Keratinocyte (primary cell): ENCODE data around the gene MLF1. TPM values are rescaled to one million over a fixed set of nuclear protein-coding genes. Genes with fewer than 3 reads are reported as not detected.

Experiments used
- DNase-seq: peaks from one replicate; pipeline ENCODE4 v3.0.0-alpha.2; 2011; ENCODE audit warnings: low read depth, missing footprints, low spot score
- FAIRE-seq: peaks from 2 replicates; lab custom pipeline; 2011; peaks lifted over from hg19 to GRCh38; lab: Jason Lieb, UNC
- H2AFZ ChIP-seq: 2 replicates; pipeline ENCODE4 v1.6.0; 2012; ENCODE audit warnings: low read length, control low read depth, inconsistent platforms; ENCODE audit not compliant: control insufficient read depth
- H3K27ac ChIP-seq: 2 replicates; pipeline ENCODE4 v1.5.1; 2011; ENCODE audit warnings: low read length; ENCODE audit not compliant: control insufficient read depth, insufficient read depth
- H3K27me3 ChIP-seq: 3 replicates; pipeline ENCODE4 v1.6.0; 2011; ENCODE audit warnings: low read length; ENCODE audit not compliant: control insufficient read depth, insufficient read depth; ENCODE audit errors: extremely low read depth
- H3K36me3 ChIP-seq, 2 experiments: 2 replicates in 1 of 2; 3 replicates in 1 of 2; pipeline ENCODE4 v1.5.1; 2011; ENCODE audit warnings: low read length in 2 of 2, mild to moderate bottlenecking in 1 of 2; ENCODE audit not compliant: control insufficient read depth in 2 of 2, insufficient read depth in 2 of 2; ENCODE audit errors: extremely low read depth in 1 of 2
- H3K4me1 ChIP-seq: 3 replicates; pipeline ENCODE4 v1.5.1; 2011; ENCODE audit warnings: low read length; ENCODE audit not compliant: control insufficient read depth, insufficient read depth; ENCODE audit errors: extremely low read depth
- H3K4me2 ChIP-seq: 3 replicates; pipeline ENCODE4 v1.6.0; 2011; ENCODE audit warnings: low read depth, low read length; ENCODE audit not compliant: control insufficient read depth, insufficient read depth; ENCODE audit errors: extremely low read depth
- H3K4me3 ChIP-seq, 3 experiments: fragments of 200-600 bp in 1 of 3; sonication (generic) in 1 of 3; 2 replicates in 2 of 3; 3 replicates in 1 of 3; pipeline ENCODE4 v1.5.1; 2011 to 2016; ENCODE audit warnings: low read length in 3 of 3, mild to moderate bottlenecking in 3 of 3, control low read depth in 2 of 3, inconsistent platforms in 1 of 3, low read depth in 1 of 3, mixed read lengths in 1 of 3, mixed run types in 1 of 3, moderate library complexity in 1 of 3; ENCODE audit not compliant: control insufficient read depth in 2 of 3, insufficient read depth in 2 of 3; ENCODE audit errors: extremely low read depth in 1 of 3
- H3K79me2 ChIP-seq: 2 replicates; pipeline ENCODE4 v1.6.0; 2012; ENCODE audit warnings: low read length; ENCODE audit not compliant: control insufficient read depth, insufficient read depth
- H3K9ac ChIP-seq: 3 replicates; pipeline ENCODE4 v1.6.0; 2011; ENCODE audit warnings: low read length; ENCODE audit not compliant: control insufficient read depth, insufficient read depth; ENCODE audit errors: extremely low read depth
- H3K9me1 ChIP-seq: 3 replicates; pipeline ENCODE4 v1.6.0; 2011; ENCODE audit warnings: low read length; ENCODE audit not compliant: control insufficient read depth, insufficient read depth; ENCODE audit errors: extremely low read depth
- H3K9me3 ChIP-seq: 2 replicates; pipeline ENCODE4 v1.5.1; 2012; ENCODE audit warnings: low read depth, low read length; ENCODE audit not compliant: control insufficient read depth
- H4K20me1 ChIP-seq: 3 replicates; pipeline ENCODE4 v1.6.0; 2011; ENCODE audit warnings: low read length; ENCODE audit not compliant: control insufficient read depth, insufficient read depth; ENCODE audit errors: extremely low read depth
- EZH2 ChIP-seq: IDR thresholded peaks from one replicate; pipeline ENCODE4 v1.6.1; 2012; ENCODE audit warnings: inconsistent platforms, mild to moderate bottlenecking, low read length, moderate library complexity
- dilution Hi-C: fragments of 300-500 bp; cut with MboI; formaldehyde crosslinking; loops from one replicate; pipeline ENCODE4 v1.7.0; 2020; ENCODE audit warnings: low sequenced_read_pairs; ENCODE audit not compliant: extremely low pct_ligation_motif_present
- polyA plus RNA-seq, 5 experiments: library from polyadenylated mRNA; depleted of rRNA in 3 of 5; stranded (reverse) in 3 of 5; stranded (forward) in 1 of 5; unstranded in 1 of 5; fragments of >200 nt; gene quantifications; 1 replicate in 1 of 5; 2 replicates in 3 of 5; 3 replicates in 1 of 5; pipeline versions ENCODE4 v1.2.1 to v1.2.3, GENCODE V29; 2011 to 2012; ENCODE audit warnings: missing spikeins in 2 of 5, low read depth in 1 of 5, low replicate concordance in 1 of 5
- TF ChIP-seq, protein P1 (sequence below), 3 experiments: IDR thresholded peaks in 1 of 3; conservative IDR thresholded peaks in 1 of 3; optimal IDR thresholded peaks in 1 of 3; 2 replicates in 2 of 3; 3 replicates in 1 of 3; pipeline versions ENCODE3 to v1.5.1; 2011; ENCODE audit warnings: low read length in 3 of 3, mild to moderate bottlenecking in 3 of 3, moderate library complexity in 2 of 3, control low read depth in 1 of 3, inconsistent platforms in 1 of 3; ENCODE audit not compliant: insufficient read depth in 2 of 3; ENCODE audit errors: extremely low read depth in 1 of 3

MLF1 gene
- polyA plus RNA-seq, 1 donor (not counting 4 experiments of a cell fraction or from before 2014, with no cell fraction given): 11.8 TPM

DNA sequence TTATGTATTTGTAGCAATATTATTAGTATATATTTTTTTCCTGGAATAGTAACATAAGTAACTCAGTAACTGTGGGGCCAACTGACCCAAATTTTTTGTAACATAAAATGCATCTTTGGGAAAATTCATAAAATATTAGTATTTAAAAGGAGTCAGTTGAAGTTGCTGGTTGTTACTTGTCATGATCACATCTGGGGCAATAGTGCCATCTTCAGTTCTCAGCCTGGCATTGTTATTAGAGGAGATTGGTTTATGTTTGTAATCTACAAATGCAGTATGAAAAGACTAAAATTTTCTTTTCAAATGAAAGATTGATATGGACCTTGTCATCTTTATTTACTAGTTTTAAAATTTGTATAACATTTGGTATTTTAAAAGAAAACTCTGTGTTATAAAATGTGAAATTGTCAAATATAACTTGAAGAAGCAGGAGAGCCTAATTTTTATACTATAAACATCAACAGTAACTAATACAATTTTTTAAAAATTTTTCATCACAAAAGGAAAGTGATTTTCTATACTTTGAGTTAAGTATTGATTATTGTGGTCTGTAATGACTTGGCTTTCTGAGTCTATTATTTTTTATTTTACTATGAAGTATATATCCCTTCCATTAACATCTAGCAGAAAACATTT, 38.8 kb upstream of the MLF1 start:
- no peak for FAIRE-seq
- DNase-seq: no peak

DNA sequence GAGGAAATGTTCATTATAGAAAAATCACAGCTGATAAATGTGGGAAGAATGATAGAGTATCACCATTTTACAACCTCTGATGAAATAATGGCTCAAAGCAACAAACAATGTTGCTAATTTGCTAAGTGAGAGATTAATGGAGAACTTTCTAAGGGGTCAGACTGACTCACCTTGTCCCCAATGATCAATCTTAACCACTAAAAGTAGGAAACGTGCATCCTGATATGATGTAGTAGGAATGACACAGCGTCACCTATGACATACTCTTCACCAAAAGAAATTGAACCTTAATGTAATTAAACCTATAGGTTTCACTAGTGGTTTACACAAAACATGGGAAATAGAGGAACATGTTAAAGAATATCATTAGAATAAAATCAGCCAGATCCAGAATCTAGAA, 35.1 kb upstream of the MLF1 start:
- dilution Hi-C loops: no loop called here

More for the DNA sequence above, 38.8 kb upstream of the MLF1 start:
- Histone ChIP-seq H3K79me2 (no peaks in the 10 kb centered on the region), H3K27me3 (no peaks in the 10 kb centered on the region), H3K4me2 (no peak overlapping the region), H3K4me1 (no peaks in the 10 kb centered on the region), H3K9me1 (no peaks in the 10 kb centered on the region), H3K9ac (no peak overlapping the region), H3K9me3 (no peaks in the 10 kb centered on the region), H3K27ac (no peak overlapping the region), H4K20me1 (no peaks in the 10 kb centered on the region), H3K36me3 (no peaks in the 10 kb centered on the region), H3K4me3 (no peak overlapping the region), H2AFZ (no peak overlapping the region)
- dilution Hi-C loops: no loop called here
- no peak for TF ChIP-seq EZH2
- TF ChIP-seq, protein P1, sequence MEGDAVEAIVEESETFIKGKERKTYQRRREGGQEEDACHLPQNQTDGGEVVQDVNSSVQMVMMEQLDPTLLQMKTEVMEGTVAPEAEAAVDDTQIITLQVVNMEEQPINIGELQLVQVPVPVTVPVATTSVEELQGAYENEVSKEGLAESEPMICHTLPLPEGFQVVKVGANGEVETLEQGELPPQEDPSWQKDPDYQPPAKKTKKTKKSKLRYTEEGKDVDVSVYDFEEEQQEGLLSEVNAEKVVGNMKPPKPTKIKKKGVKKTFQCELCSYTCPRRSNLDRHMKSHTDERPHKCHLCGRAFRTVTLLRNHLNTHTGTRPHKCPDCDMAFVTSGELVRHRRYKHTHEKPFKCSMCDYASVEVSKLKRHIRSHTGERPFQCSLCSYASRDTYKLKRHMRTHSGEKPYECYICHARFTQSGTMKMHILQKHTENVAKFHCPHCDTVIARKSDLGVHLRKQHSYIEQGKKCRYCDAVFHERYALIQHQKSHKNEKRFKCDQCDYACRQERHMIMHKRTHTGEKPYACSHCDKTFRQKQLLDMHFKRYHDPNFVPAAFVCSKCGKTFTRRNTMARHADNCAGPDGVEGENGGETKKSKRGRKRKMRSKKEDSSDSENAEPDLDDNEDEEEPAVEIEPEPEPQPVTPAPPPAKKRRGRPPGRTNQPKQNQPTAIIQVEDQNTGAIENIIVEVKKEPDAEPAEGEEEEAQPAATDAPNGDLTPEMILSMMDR (optimal IDR thresholded peaks at IDR 0.05 in 1 of 3, IDR thresholded peaks at IDR 0.05 in 1 of 3, conservative IDR thresholded peaks at IDR 0.05 in 1 of 3; ENCODE audit: extremely low read depth in 1 of 3, insufficient read depth in 2 of 3, low read length in 3 of 3): peak; percentile 34 to 58 (median 43)

More for the DNA sequence above, 35.1 kb upstream of the MLF1 start:
- Histone ChIP-seq H2AFZ (no peak overlapping the region), H3K36me3 (no peaks in the 10 kb centered on the region), H4K20me1 (no peaks in the 10 kb centered on the region), H3K9ac (no peak overlapping the region), H3K4me2 (no peak overlapping the region), H3K79me2 (no peaks in the 10 kb centered on the region), H3K27ac (no peak overlapping the region), H3K9me3 (no peaks in the 10 kb centered on the region), H3K27me3 (no peaks in the 10 kb centered on the region), H3K9me1 (no peaks in the 10 kb centered on the region), H3K4me1 (no peaks in the 10 kb centered on the region), H3K4me3 (no peak overlapping the region)
- TF ChIP-seq, protein P1 (optimal IDR thresholded peaks at IDR 0.05 in 1 of 3, IDR thresholded peaks at IDR 0.05 in 1 of 3, conservative IDR thresholded peaks at IDR 0.05 in 1 of 3; ENCODE audit: extremely low read depth in 1 of 3, insufficient read depth in 2 of 3, low read length in 3 of 3): no peak
- TF ChIP-seq EZH2: no peak
- no peak for DNase-seq
- FAIRE-seq: no peak
